Endothelial cell (in vitro differentiated cells): ENCODE measurements around the gene TNFRSF1B. TPM values are rescaled to one million over a fixed set of nuclear protein-coding genes. Genes with fewer than 3 reads are reported as not detected.
A peak's percentile ranks its signal among the peaks of the same experiment; 100 is the strongest.
"Not testable (repeated sequence)": the region's sequence is repeated elsewhere in the genome, so short reads cannot be mapped to it uniquely, and the experiment has no call there.

Source experiments
- DNase-seq: peaks from one replicate; pipeline ENCODE4 v3.0.0; 2021; ENCODE audit warnings: low spot score
- H3K27ac Mint-ChIP-seq: one replicate; pipeline ENCODE4 v1.8.0; 2021; ENCODE audit warnings: mixed read lengths, inconsistent platforms; ENCODE audit not compliant: unreplicated experiment
- H3K27me3 Mint-ChIP-seq: one replicate; pipeline ENCODE4 v1.8.0; 2021; ENCODE audit warnings: mild to moderate bottlenecking, moderate library complexity, mixed read lengths, inconsistent platforms; ENCODE audit not compliant: unreplicated experiment
- H3K36me3 Mint-ChIP-seq: one replicate; pipeline ENCODE4 v1.8.0; 2021; ENCODE audit warnings: mild to moderate bottlenecking, low read depth, mixed read lengths, inconsistent platforms; ENCODE audit not compliant: unreplicated experiment
- H3K4me1 Mint-ChIP-seq: one replicate; pipeline ENCODE4 v1.8.0; 2021; ENCODE audit warnings: mild to moderate bottlenecking, mixed read lengths, inconsistent platforms; ENCODE audit not compliant: unreplicated experiment
- H3K4me3 Mint-ChIP-seq: one replicate; pipeline ENCODE4 v1.8.0; 2021; ENCODE audit warnings: mild to moderate bottlenecking, mixed read lengths, inconsistent platforms; ENCODE audit not compliant: unreplicated experiment
- H3K9me3 Mint-ChIP-seq: one replicate; pipeline ENCODE4 v1.8.0; 2021; ENCODE audit warnings: mixed read lengths, inconsistent platforms; ENCODE audit not compliant: unreplicated experiment
- total RNA-seq: library from RNA; stranded (reverse); fragmentation: NEBNext Ultra II Directional; extraction: Animal tissue kit (Norgen Biotek cat#: 25700); gene quantifications from one replicate; pipeline ENCODE4 v1.2.1, GENCODE V29; 2021; ENCODE audit not compliant: unreplicated experiment
- TF ChIP-seq, protein P1 (sequence below): fragments of 200-600 bp; sonication (generic); IDR thresholded peaks from one replicate; pipeline ENCODE4 v1.5.0; 2021; ENCODE audit warnings: antibody characterized with exemption; ENCODE audit not compliant: unreplicated experiment

The TNFRSF1B gene
- total RNA-seq, 1 donor from 2014 or later, result 142 TPM

DNA sequence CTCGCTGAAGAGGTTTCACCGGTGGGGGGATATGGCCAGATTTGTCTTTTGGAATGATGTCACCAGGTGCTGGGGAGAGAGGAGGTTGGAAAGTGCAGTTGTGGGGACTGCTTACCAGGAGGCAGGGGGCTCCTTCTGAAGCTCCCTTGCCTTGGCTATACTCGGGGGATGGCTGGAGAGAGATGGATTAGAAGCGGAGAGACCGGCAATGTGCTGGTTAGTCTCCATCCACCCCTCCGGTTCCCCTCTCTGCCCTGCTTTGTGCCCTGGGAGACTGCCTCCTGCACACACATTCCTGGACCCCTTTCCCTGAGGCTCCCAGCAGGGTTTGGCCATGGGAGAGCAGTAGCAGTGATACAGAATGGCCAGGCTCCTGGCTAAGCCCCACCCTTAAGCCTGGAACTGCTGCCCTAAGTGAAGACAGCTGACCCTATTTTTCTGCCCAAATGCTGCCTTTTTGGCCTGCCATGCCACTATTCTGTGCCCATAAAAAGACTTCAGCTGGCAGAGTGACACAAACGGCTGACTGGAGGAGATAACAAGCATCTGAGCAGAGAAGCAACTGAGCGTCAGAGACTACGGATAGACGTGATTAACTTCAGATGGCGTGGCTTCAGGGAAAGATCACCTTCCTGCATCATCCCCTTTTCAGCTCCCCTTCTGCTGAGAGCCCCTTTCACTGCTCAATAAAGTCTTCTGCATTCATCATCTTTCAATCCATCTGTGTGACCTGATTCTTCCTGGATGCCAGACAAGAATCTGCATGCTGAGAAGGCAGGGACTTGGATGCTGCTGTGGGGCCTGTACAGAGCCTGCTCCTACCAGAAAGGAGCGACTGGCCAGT is 48.5 kb downstream of the TNFRSF1B start:
- no peak for DNase-seq
- Mint-ChIP-seq H3K27me3 (peaks cover 5% of the 10 kb centered on the region), H3K4me1 (no peaks in the 10 kb centered on the region), H3K36me3 (no peaks in the 10 kb centered on the region), H3K9me3 (no peaks in the 10 kb centered on the region), H3K27ac (no peak overlapping the region), H3K4me3 (no peak overlapping the region)
- TF ChIP-seq, protein P1, sequence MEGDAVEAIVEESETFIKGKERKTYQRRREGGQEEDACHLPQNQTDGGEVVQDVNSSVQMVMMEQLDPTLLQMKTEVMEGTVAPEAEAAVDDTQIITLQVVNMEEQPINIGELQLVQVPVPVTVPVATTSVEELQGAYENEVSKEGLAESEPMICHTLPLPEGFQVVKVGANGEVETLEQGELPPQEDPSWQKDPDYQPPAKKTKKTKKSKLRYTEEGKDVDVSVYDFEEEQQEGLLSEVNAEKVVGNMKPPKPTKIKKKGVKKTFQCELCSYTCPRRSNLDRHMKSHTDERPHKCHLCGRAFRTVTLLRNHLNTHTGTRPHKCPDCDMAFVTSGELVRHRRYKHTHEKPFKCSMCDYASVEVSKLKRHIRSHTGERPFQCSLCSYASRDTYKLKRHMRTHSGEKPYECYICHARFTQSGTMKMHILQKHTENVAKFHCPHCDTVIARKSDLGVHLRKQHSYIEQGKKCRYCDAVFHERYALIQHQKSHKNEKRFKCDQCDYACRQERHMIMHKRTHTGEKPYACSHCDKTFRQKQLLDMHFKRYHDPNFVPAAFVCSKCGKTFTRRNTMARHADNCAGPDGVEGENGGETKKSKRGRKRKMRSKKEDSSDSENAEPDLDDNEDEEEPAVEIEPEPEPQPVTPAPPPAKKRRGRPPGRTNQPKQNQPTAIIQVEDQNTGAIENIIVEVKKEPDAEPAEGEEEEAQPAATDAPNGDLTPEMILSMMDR, result no peak

DNA sequence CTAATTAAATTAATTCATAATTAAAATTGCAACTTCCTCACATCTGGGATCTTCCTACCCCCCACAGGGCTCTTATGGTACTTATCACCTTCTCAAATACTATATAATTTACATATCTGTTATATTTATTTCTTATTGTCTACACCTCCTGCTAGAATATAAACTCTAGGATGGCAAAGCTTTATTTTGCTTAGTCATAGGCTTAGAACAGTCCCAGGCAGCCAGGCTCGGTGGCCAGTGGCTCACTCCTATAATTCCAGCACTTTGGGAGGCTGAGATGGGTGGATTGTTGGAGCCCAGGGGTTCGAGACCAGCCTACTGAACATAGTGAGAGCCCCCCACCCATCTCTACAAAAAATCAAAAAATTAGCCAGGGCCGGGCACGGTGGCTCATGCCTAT is 53.0 kb downstream of the TNFRSF1B start:
- no peak overlapping the region for H3K4me3 Mint-ChIP-seq
- no peaks in the 10 kb centered on the region for H3K36me3 Mint-ChIP-seq
- TF ChIP-seq, protein P1, result no peak
- no peaks in the 10 kb centered on the region for H3K4me1 Mint-ChIP-seq
- peaks cover 6% of the 10 kb centered on the region for H3K27me3 Mint-ChIP-seq
- no peak for DNase-seq
- no peak overlapping the region for H3K27ac Mint-ChIP-seq
- H3K9me3 Mint-ChIP-seq, result peaks cover 4% of the 10 kb centered on the region

DNA sequence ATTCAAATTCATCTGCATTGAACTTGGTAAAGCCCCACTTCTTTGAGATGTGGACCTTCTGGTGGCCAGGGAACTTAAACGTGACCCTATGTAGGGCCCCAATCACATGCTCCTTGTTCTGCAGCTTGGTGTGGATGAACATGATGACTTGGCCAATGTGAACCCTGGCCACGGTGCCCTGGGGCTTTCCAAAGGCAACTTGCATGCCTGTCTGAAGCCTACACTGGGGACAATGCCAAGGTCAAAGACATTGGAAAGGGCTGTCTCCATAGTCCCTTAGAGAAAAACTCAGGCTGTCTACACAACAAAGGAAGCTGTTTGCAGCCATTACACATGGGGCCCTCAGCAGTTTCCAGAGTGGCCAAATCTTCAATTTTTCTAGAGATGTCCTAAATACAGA is 54.1 kb downstream of the TNFRSF1B start:
- TF ChIP-seq, protein P1, result no peak
- Mint-ChIP-seq H3K27ac (no peak overlapping the region), H3K4me3 (no peak overlapping the region), H3K4me1 (no peaks in the 10 kb centered on the region), H3K36me3 (no peaks in the 10 kb centered on the region), H3K27me3 (peaks cover 5% of the 10 kb centered on the region), H3K9me3 (peaks cover 4% of the 10 kb centered on the region)
- no peak for DNase-seq

DNA sequence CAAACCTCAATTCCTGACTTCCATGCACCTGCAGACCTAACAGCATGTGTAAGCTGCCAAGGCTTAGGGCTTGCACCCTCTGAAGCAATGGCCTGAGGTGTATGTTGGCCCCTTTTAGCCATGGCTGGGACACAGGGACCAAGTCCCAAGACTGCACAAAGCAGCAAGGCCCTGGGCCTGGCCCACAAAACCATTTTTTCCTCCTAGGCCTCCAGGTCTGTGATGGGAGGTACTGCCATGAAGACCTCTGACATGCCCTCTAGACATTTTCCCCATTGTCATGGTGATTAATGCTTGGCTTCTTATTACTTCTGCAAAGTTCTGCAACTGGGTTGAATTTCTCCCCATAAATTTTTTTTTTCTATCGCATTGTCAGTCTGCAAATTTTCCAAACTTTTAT is 55.9 kb downstream of the TNFRSF1B start:
- H3K27me3 Mint-ChIP-seq, H3K36me3 Mint-ChIP-seq, H3K27ac Mint-ChIP-seq, DNase-seq, H3K4me1 Mint-ChIP-seq, H3K9me3 Mint-ChIP-seq, H3K4me3 Mint-ChIP-seq: not testable (repeated sequence)

DNA sequence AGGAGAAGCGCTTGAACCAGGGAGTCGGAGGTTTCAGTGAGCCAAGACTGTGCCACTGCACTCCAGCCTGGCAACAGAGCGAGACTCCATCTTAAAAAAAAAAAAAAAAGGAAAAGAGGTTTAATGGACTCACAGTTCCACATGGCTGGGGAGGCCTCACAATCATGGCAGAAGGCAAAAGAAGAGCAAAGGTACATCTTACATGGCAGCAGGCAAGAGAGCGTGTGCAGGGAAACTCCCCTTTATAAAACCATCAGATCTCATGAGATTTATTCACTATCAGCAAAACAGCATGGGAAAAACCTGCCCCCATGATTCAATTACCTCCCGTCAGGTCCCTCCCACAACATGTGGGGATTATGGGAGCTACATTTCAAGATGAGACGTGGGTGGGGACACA is 57.3 kb downstream of the TNFRSF1B start:
- H3K4me3 Mint-ChIP-seq, DNase-seq, H3K27me3 Mint-ChIP-seq, H3K36me3 Mint-ChIP-seq, H3K27ac Mint-ChIP-seq, H3K9me3 Mint-ChIP-seq, H3K4me1 Mint-ChIP-seq: not testable (repeated sequence)

DNA sequence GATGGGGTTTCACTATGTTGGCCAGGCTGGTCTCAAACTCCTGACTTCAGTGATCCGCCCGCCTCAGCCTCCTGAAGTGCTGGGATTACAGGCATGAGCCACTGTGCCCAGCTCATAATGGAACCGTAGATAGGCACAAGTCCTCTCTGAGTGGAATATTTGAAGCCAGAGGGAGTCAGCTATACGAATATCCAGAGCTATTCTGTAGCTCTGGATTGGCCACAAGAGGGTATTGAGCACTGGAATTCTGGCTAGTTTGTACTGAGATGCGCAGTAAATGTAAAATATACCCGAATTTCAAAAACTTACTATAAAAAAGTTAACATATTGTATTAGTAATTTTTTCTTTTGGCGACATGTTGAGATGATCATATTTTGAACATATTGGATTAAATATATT is 62.2 kb downstream of the TNFRSF1B start:
- Mint-ChIP-seq H3K4me1 (peaks cover 7% of the 10 kb centered on the region), H3K9me3 (no peaks in the 10 kb centered on the region), H3K27ac (peak overlapping the region; percentile 61), H3K27me3 (peaks cover 4% of the 10 kb centered on the region), H3K36me3 (peaks cover 4% of the 10 kb centered on the region), H3K4me3 (peak overlapping the region; percentile 96)
- TF ChIP-seq, protein P1, result no peak
- DNase-seq, result no peak
